ENCODE results near the gene ABCC10.

DNA sequence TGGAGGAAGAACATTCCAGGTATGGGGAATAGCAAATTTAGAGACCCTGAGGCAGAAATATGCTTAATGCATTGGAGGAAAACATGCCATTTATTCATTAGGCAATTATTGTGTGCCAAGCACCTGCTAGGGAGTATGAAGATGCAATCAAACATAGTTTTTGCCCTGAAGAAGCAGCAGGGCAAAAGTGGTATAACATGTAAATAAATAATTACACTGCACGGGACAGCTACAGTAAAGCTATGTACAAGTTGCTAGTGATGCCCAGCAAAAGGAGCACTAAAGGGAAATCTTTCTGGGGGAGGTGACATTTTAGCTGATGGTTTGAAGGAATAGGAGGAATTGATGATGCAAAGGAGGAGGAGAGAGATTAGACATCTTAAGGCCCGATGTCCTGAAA lies 49.4 kb downstream of the ABCC10 start:
- TF ChIP-seq, protein P1, sequence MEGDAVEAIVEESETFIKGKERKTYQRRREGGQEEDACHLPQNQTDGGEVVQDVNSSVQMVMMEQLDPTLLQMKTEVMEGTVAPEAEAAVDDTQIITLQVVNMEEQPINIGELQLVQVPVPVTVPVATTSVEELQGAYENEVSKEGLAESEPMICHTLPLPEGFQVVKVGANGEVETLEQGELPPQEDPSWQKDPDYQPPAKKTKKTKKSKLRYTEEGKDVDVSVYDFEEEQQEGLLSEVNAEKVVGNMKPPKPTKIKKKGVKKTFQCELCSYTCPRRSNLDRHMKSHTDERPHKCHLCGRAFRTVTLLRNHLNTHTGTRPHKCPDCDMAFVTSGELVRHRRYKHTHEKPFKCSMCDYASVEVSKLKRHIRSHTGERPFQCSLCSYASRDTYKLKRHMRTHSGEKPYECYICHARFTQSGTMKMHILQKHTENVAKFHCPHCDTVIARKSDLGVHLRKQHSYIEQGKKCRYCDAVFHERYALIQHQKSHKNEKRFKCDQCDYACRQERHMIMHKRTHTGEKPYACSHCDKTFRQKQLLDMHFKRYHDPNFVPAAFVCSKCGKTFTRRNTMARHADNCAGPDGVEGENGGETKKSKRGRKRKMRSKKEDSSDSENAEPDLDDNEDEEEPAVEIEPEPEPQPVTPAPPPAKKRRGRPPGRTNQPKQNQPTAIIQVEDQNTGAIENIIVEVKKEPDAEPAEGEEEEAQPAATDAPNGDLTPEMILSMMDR (IDR thresholded peaks at IDR 0.05) = no peak
- TF ChIP-seq POLR2A (IDR thresholded peaks at IDR 0.05) = no peak

Measured in Peyer's patch (tissue), 4 donors.